Measurements from ENCODE around the gene SSH3. TPM values are rescaled to one million over a fixed set of nuclear protein-coding genes. Genes with fewer than 3 reads are reported as not detected.
A peak's percentile ranks its signal among the peaks of the same experiment; 100 is the strongest.

Gene SSH3
- total and polyA plus RNA-seq, 2 of the 8 experiments (the other 6 are each of a cell fraction or from before 2014, with no cell fraction given), result 16.9 to 19.8 TPM

- Histone ChIP-seq H3K18ac (ENCODE audit: extremely low read depth, low read length) (peak overlapping the region; percentile 93), H3K27ac (ENCODE audit: low read depth, low read length) (peak overlapping the region; percentile 86), H4K5ac (ENCODE audit: insufficient read length, low read depth, low read length) (peak overlapping the region; percentile 83), H3K4me1 (replicated peaks in 1 of 4; ENCODE audit: control insufficient read depth in 3 of 4, insufficient read depth in 4 of 4, low read length in 3 of 4) (peaks cover 0 to 18% (median 11%) of the 10 kb centered on the region in 4 experiments; a peak in 6 of 7 replicates), H2AK5ac (ENCODE audit: low read depth, low read length) (peak overlapping the region; percentile 89; the same call in 1 of the 2 replicates), H3K4ac (replicated peaks; ENCODE audit: insufficient read length, low read depth, low read length) (peak overlapping the region; percentile 53), H3K23ac (ENCODE audit: insufficient read length) (no peak overlapping the region), H4K20me1 (replicated peaks in 1 of 2; ENCODE audit: control insufficient read depth in 1 of 2, insufficient read depth in 2 of 2, low read length in 2 of 2) (peaks cover 0 to 6% of the 10 kb centered on the region in 2 experiments), H3K27me3 (replicated peaks in 1 of 4; ENCODE audit: control insufficient read depth in 3 of 4, extremely low read depth in 1 of 4, insufficient read depth in 3 of 4, low read length in 3 of 4) (no peaks in the 10 kb centered on the region), H3K4me3 (ENCODE audit: extremely low read depth in 1 of 4, insufficient read depth in 2 of 4, low read depth in 3 of 4, low read length in 4 of 4) (peak overlapping the region; percentile 58 to 85 (median 72); a peak in 7 of 8 replicates), H3K79me1 (ENCODE audit: low read depth, low read length) (no peaks in the 10 kb centered on the region; the same call in 1 of the 2 replicates), H4K8ac (ENCODE audit: extremely low read depth, insufficient read depth, low read length) (no peak overlapping the region), H3K79me2 (ENCODE audit: control insufficient read depth in 1 of 2, insufficient read depth in 2 of 2, low read length in 2 of 2) (no peaks in the 10 kb centered on the region; a peak in 1 of 4 replicates), H2BK12ac (ENCODE audit: low read depth, low read length) (peak overlapping the region; percentile 68; the same call in 1 of the 2 replicates), H2BK120ac (replicated peaks; ENCODE audit: low read depth, low read length) (no peak overlapping the region), H2BK15ac (ENCODE audit: low read length) (0 out of 2 replicates have a peak overlapping the region, but pooled peaks have one; percentile 36), H3K4me2 (ENCODE audit: insufficient read depth in 1 of 2, low read depth in 2 of 2, low read length in 2 of 2) (peak overlapping the region; percentile 74 to 85), H4K91ac (replicated peaks; ENCODE audit: insufficient read length, low read length) (peak overlapping the region; percentile 98), H3K56ac (replicated peaks; ENCODE audit: insufficient read length, low read depth, low read length) (no peak overlapping the region), H3K23me2 (ENCODE audit: low read depth, low read length) (peaks cover 7% of the 10 kb centered on the region; the same call in 1 of the 2 replicates), H3K36me3 (ENCODE audit: control insufficient read depth in 2 of 4, insufficient read depth in 4 of 4, low read length in 3 of 4) (peaks cover 3 to 28% (median 12%) of the 10 kb centered on the region in 4 experiments; a peak in 7 of 8 replicates), H3K9ac (replicated peaks in 1 of 4; ENCODE audit: extremely low read depth in 1 of 4, low read depth in 3 of 4, low read length in 3 of 4) (peak overlapping the region in 3 of 4 experiments; percentile 22 to 76 (median 54); a peak in 5 of 7 replicates), H3K14ac (ENCODE audit: insufficient read length) (no peak overlapping the region), H2AFZ (ENCODE audit: low read length) (0 out of 2 replicates have a peak overlapping the region, but pooled peaks have one; percentile 13), H3K9me3 (ENCODE audit: insufficient read depth in 2 of 2, low read depth in 1 of 2, low read length in 1 of 2) (no peaks in the 10 kb centered on the region), H2BK20ac (ENCODE audit: low read length) (peak overlapping the region; percentile 64; the same call in 1 of the 2 replicates), H2BK5ac (ENCODE audit: low read depth, low read length) (peak overlapping the region; percentile 95; the same call in 1 of the 2 replicates)
- ChIA-PET CTCF (ENCODE audit: partially characterized antibody) (interaction anchor here (1.0 to 5.9 kb wide), 11 partner anchors 9 to 234 kb away, joined by 3 to 47 read pairs (median 5); partner anchors contain the start of gene SSH3), POLR2A (ENCODE audit: partially characterized antibody) (interaction anchor here (0.9 to 7.9 kb wide), 11 partner anchors 9 to 113 kb away, joined by 3 to 106 read pairs (median 7); partner anchors contain the start of genes GRK2 and SSH3)
- WGBS, 2 experiments (ENCODE audit: extremely low coverage in 1 of 2, insufficient coverage in 1 of 2, insufficient read length in 1 of 2, insufficient replicate concordance in 2 of 2, low coverage in 1 of 2, low lambda C conversion rate in 2 of 2, missing lambda C conversion rate in 1 of 2), result 92% methylated on average over 14 of the region's 14 CpGs; no CpG with 5 or more reads in 1 of the 2 experiments
- DNase-seq (ENCODE audit: low read depth in 1 of 2, low spot score in 2 of 2), result no peak
- no peak for FAIRE-seq
- TF ChIP-seq KDM4A (IDR thresholded peaks at IDR 0.05; ENCODE audit: low read depth, low read length, severe bottlenecking) (no peak), ATF2 (IDR thresholded peaks at IDR 0.05; ENCODE audit: low read length) (no peak), ZNF274 (IDR thresholded peaks at IDR 0.05; ENCODE audit: borderline replicate concordance, extremely low read depth, low read length) (no peak), CBX5 (IDR thresholded peaks at IDR 0.05; ENCODE audit: low read depth, low read length) (no peak), CHD2 (IDR thresholded peaks at IDR 0.05; ENCODE audit: low read length) (no peak), TAF1 (IDR thresholded peaks at IDR 0.05; ENCODE audit: low read depth, low read length) (no peak), RFX5 (IDR thresholded peaks at IDR 0.05; ENCODE audit: borderline replicate concordance, low read depth, low read length) (no peak), POLR2AphosphoS5 (IDR thresholded peaks at IDR 0.05; ENCODE audit: low read depth, low read length) (no peak), SP1 (IDR thresholded peaks at IDR 0.05; ENCODE audit: low read depth, low read length) (no peak)
Observed at GRCh38 chr11:67287355-67288197, 15.8 kb upstream of the SSH3 start.
